GM23338 (cell line): ENCODE measurements around the gene KCNJ8. TPM values are rescaled to one million over a fixed set of nuclear protein-coding genes. Genes with fewer than 3 reads are reported as not detected.

Experiments
- CREB1 ChIP-seq: fragments of 250-450 bp; sonication (Bioruptor Pico); IDR thresholded peaks from 2 replicates; pipeline ENCODE4 v1.5.0; 2020; ENCODE audit warnings: low read depth, mild to moderate bottlenecking, moderate library complexity
- EZH2 ChIP-seq: fragments of 200-600 bp; sonication (generic); IDR thresholded peaks from one replicate; pipeline ENCODE4 v1.8.0; 2017; ENCODE audit warnings: antibody characterized with exemption, mild to moderate bottlenecking, low read depth; ENCODE audit not compliant: unreplicated experiment
- JUNB ChIP-seq: IDR thresholded peaks from one replicate; pipeline ENCODE4 v1.6.1; 2016; ENCODE audit warnings: antibody characterized with exemption; ENCODE audit not compliant: unreplicated experiment
- REST ChIP-seq: IDR thresholded peaks from one replicate; pipeline ENCODE4 v1.6.1; 2018; ENCODE audit warnings: antibody characterized with exemption; ENCODE audit not compliant: unreplicated experiment
- ZNF462 ChIP-seq: fragments of 250-450 bp; sonication (Bioruptor Pico); IDR thresholded peaks from 2 replicates; pipeline ENCODE4 v1.5.0; 2020; ENCODE audit warnings: mild to moderate bottlenecking, moderate library complexity
- polyA plus RNA-seq: library from polyadenylated mRNA; unstranded; fragments of >200 nt; fragmentation: Nextera tagmentation; extraction: Ambion mirVana; gene quantifications from 2 replicates; pipeline ENCODE4 v1.2.1, GENCODE V29; 2016
- total RNA-seq: library from RNA; depleted of rRNA; stranded (reverse); fragments of >200 nt; shearing (Covaris generic); gene quantifications from 2 replicates; pipeline ENCODE4 v1.2.3, GENCODE V29; 2014; rRNA removed

Gene KCNJ8
- total and polyA plus RNA-seq, 2 experiments from 2014 or later = 0.82 to 0.87 TPM

GRCh38 chr12:21715386-21715785 is 59.1 kb downstream of the KCNJ8 start (continued):
- TF ChIP-seq ZNF462 (CRISPR knock-in tag) (no peak), EZH2 (no peak), JUNB (no peak), REST (no peak), CREB1 (no peak)

Other genes starting within 250 kb of the KCNJ8 start
- 0.16 and 1.3 TPM in 2 replicates for gene SPX, start 248.4 kb downstream of the KCNJ8 start, total RNA-seq
- gene SPX, start 248.4 kb downstream of the KCNJ8 start, polyA plus RNA-seq = 1.0 and 1.3 TPM in 2 replicates
- not detected in 2 replicates for gene GYS2, start 169.9 kb downstream of the KCNJ8 start, total RNA-seq
- gene GYS2, start 169.9 kb downstream of the KCNJ8 start, polyA plus RNA-seq = not detected in 2 replicates
- gene LDHB, start 116.9 kb downstream of the KCNJ8 start, total RNA-seq = 1,537 and 1,654 TPM in 2 replicates
- 1,924 and 1,990 TPM in 2 replicates for gene LDHB, start 116.9 kb downstream of the KCNJ8 start, polyA plus RNA-seq
- 0.04 TPM in 1 of 2 replicates, not detected in the other for gene ABCC9, start 166.7 kb upstream of the KCNJ8 start, total RNA-seq
- gene ABCC9, start 166.7 kb upstream of the KCNJ8 start, polyA plus RNA-seq = 0.02 TPM in 1 of 2 replicates, not detected in the other